Islet precursor cell (in vitro differentiated cells): Measurements from ENCODE around the gene NPW.

Experiments used
- DNase-seq: peaks from one replicate; pipeline ENCODE4 v3.0.0-alpha.2; 2018

Gene NPW

GRCh38 chr16:2056077-2056476 lies 36.5 kb downstream of the NPW start:
- DNase-seq: no peak

GRCh38 chr16:2056681-2057407 lies 37.3 kb downstream of the NPW start:
- peak; percentile 77 for DNase-seq

GRCh38 chr16:2057438-2057837 lies 37.9 kb downstream of the NPW start:
- no peak for DNase-seq

- DNase-seq: no peak
Observed at GRCh38 chr16:2058420-2058819, 38.8 kb downstream of the NPW start.

GRCh38 chr16:2058872-2059271 lies 39.3 kb downstream of the NPW start:
- no peak for DNase-seq

GRCh38 chr16:2060346-2060745 lies 40.8 kb downstream of the NPW start:
- no peak for DNase-seq

GRCh38 chr16:2061023-2061422 lies 41.4 kb downstream of the NPW start:
- DNase-seq: no peak

- no peak for DNase-seq
Observed at GRCh38 chr16:2061526-2061925, 41.9 kb downstream of the NPW start.

GRCh38 chr16:2062801-2063200 lies 43.2 kb downstream of the NPW start:
- DNase-seq: no peak

- DNase-seq: no peak
Observed at GRCh38 chr16:2063861-2064260, 44.3 kb downstream of the NPW start.

GRCh38 chr16:2064368-2064945 lies 44.9 kb downstream of the NPW start:
- no peak for DNase-seq

- DNase-seq: no peak
Observed at GRCh38 chr16:2066139-2066538, 46.6 kb downstream of the NPW start.
